Spleen (tissue), 7 donors: ENCODE data around the gene SLC26A1.

Experiments used
- CTCF ChIP-seq, 11 experiments: fragments of 200-600 bp in 7 of 11; fragments of 450-650 bp in 4 of 11; sonication (generic) in 4 of 11; IDR thresholded peaks in 8 of 11; conservative IDR thresholded peaks in 3 of 11; 1 replicate in 7 of 11; 2 replicates in 4 of 11; pipeline versions ENCODE4 v1.4.0 to v1.8.0; 2016 to 2021; ENCODE audit warnings: antibody characterized with exemption in 11 of 11, inconsistent platforms in 4 of 11, mild to moderate bottlenecking in 1 of 11
- POLR2A ChIP-seq, 3 donors: fragments of 450-650 bp; IDR thresholded peaks; one replicate each; pipeline ENCODE4 v1.5.1; 2017; ENCODE audit warnings: antibody characterized with exemption in 3 of 3, mild to moderate bottlenecking in 1 of 3
- POLR2AphosphoS5 ChIP-seq, 3 donors: sonication (generic); formaldehyde crosslinking; IDR thresholded peaks; one replicate each; pipeline ENCODE4 v1.5.1; 2017; ENCODE audit warnings: antibody characterized with exemption in 3 of 3
- donor health status: DM: no; HTN: no; CAD: no; lungs with moderate emphysema.
- donor health status: DM: no; HTN: no; CAD: no.
- donor health status: DM: no; HTN: no; CAD: no.

- TF ChIP-seq CTCF (IDR thresholded peaks at IDR 0.05 in 8 of 11, conservative IDR thresholded peaks at IDR 0.05 in 3 of 11) (no peak), POLR2A (IDR thresholded peaks at IDR 0.05) (no peak), POLR2AphosphoS5 (IDR thresholded peaks at IDR 0.05) (no peak)
These were observed 47.3 kb upstream of the SLC26A1 start for GRCh38 chr4:1040344-1041146.
